Tibial artery (tissue), 4 donors: ENCODE results near the gene MED25.

ENCODE experiments used
- DNase-seq, 2 donors: peaks; one replicate each; pipeline ENCODE4 v3.0.0-alpha.2; 2019
- H3K27ac ChIP-seq, 2 donors: fragments of 200-600 bp; sonication (generic) in 1 of 2; 1 replicate in 1 of 2; 2 replicates in 1 of 2; pipeline ENCODE4 v1.5.1; 2018 to 2019; ENCODE audit warnings: mild to moderate bottlenecking in 1 of 2
- H3K27me3 ChIP-seq, 2 donors: fragments of 200-600 bp; sonication (generic) in 1 of 2; one replicate each; pipeline versions ENCODE4 v1.5.1 to v1.6.0; 2016 to 2019
- H3K36me3 ChIP-seq, 3 donors: fragments of 200-600 bp; sonication (generic) in 2 of 3; one replicate each; pipeline ENCODE4 v1.5.1; 2016 to 2019; ENCODE audit warnings: mild to moderate bottlenecking in 2 of 3
- H3K4me1 ChIP-seq, 4 donors: fragments of 200-600 bp; sonication (generic) in 2 of 4; 1 replicate in 3 of 4; 2 replicates in 1 of 4; pipeline ENCODE4 v1.5.1; 2016 to 2019
- H3K4me3 ChIP-seq, 2 donors: fragments of 200-600 bp; sonication (generic) in 1 of 2; 1 replicate in 1 of 2; 2 replicates in 1 of 2; pipeline ENCODE4 v1.5.1; 2018 to 2019; ENCODE audit warnings: mild to moderate bottlenecking in 2 of 2
- H3K9me3 ChIP-seq, 3 donors: fragments of 200-600 bp; sonication (generic) in 1 of 3; one replicate each; pipeline ENCODE4 v1.5.1; 2016 to 2019
- CTCF ChIP-seq, 2 experiments: fragments of 200-600 bp in 1 of 2; fragments of 450-650 bp in 1 of 2; IDR thresholded peaks; one replicate each; pipeline ENCODE4 v1.5.1; 2017 to 2019; ENCODE audit warnings: antibody characterized with exemption in 2 of 2, mild to moderate bottlenecking in 1 of 2, moderate library complexity in 1 of 2
- intact Hi-C: fragments of 100-400 bp; cut with DNase I; formaldehyde crosslinking; loops from one replicate; pipeline ENCODE4 v1.15.0; 2023; ENCODE audit warnings: low total_unique reads

Gene MED25

GRCh38 chr19:49866933-49867782, 49.1 kb downstream of the MED25 start, which contains the start of gene PNKP:
PNKP (minus strand) TSS chr19:49867576; CDS start chr19:49867204, 372 bp downstream.
- DNase-seq = peak; percentile 93 to 96
- Histone ChIP-seq H3K36me3 (peaks cover 0 to 42% (median 27%) of the 10 kb centered on the region in 3 donors), H3K4me1 (peaks cover 0 to 53% (median 36%) of the 10 kb centered on the region in 4 donors), H3K27me3 (no peaks in the 10 kb centered on the region), H3K9me3 (no peaks in the 10 kb centered on the region), H3K27ac (peak within 1 kb of the TSS; percentile 88 to 89), H3K4me3 (peak within 1 kb of the TSS; percentile 63 to 68)
- TF ChIP-seq CTCF (IDR thresholded peaks at IDR 0.05) = no peak
- intact Hi-C loops = loop anchor here (10.0 kb wide), 1 partner anchor 102 kb away; the partner anchor contains the start of genes AP2A1 and TSKS

- Histone ChIP-seq H3K9me3 (no peaks in the 10 kb centered on the region), H3K27me3 (no peaks in the 10 kb centered on the region), H3K4me1 (peaks cover 0 to 53% (median 38%) of the 10 kb centered on the region in 4 donors), H3K4me3 (peak overlapping the region; percentile 36 to 53), H3K27ac (peak overlapping the region; percentile 88 to 89), H3K36me3 (peaks cover 0 to 41% (median 8%) of the 10 kb centered on the region in 3 donors)
- intact Hi-C loops = loop anchor here (10.0 kb wide), 1 partner anchor 104 kb away; the partner anchor contains the start of genes AP2A1 and TSKS
- DNase-seq = no peak
- TF ChIP-seq CTCF (IDR thresholded peaks at IDR 0.05) = no peak
These were observed 51.0 kb downstream of the MED25 start for GRCh38 chr19:49869009-49869483.

GRCh38 chr19:49869484-49870308, 51.6 kb downstream of the MED25 start:
- Histone ChIP-seq H3K4me3 (peak overlapping the region; percentile 53 to 57), H3K27me3 (no peaks in the 10 kb centered on the region), H3K9me3 (no peaks in the 10 kb centered on the region), H3K36me3 (peaks cover 0 to 41% (median 6%) of the 10 kb centered on the region in 3 donors), H3K4me1 (peaks cover 0 to 54% (median 41%) of the 10 kb centered on the region in 4 donors), H3K27ac (peak overlapping the region; percentile 89 to 94)
- intact Hi-C loops = loop anchor here (5.0 to 10.0 kb wide), 2 partner anchors 52 to 105 kb away; partner anchors contain the start of genes AP2A1, MED25 and TSKS
- TF ChIP-seq CTCF (IDR thresholded peaks at IDR 0.05) = peak; percentile 18 to 44
- peak; percentile 96 to 99 for DNase-seq

GRCh38 chr19:49870309-49870901, 52.3 kb downstream of the MED25 start:
- H3K4me1 ChIP-seq = peaks cover 0 to 54% (median 41%) of the 10 kb centered on the region in 4 donors
- DNase-seq = no peak
- no peaks in the 10 kb centered on the region for H3K27me3 ChIP-seq
- peaks cover 0 to 38% (median 6%) of the 10 kb centered on the region in 3 donors for H3K36me3 ChIP-seq
- H3K27ac ChIP-seq = peak overlapping the region; percentile 89 to 94
- intact Hi-C loops = loop anchor here (5.0 kb wide), 1 partner anchor 53 kb away; the partner anchor contains the start of gene MED25
- H3K4me3 ChIP-seq = peak overlapping the region; percentile 53 to 57
- no peak for TF ChIP-seq CTCF (IDR thresholded peaks at IDR 0.05)
- H3K9me3 ChIP-seq = no peaks in the 10 kb centered on the region
